ENCODE measurements around the gene ALDH4A1.

The ALDH4A1 gene

GRCh38 chr1:18902523-18903290 is at the start of gene ALDH4A1:
ALDH4A1 (minus strand) TSS chr1:18902555; CDS start chr1:18902523, 32 bp downstream.
- DNase-seq (ENCODE audit: low spot score), result peak; percentile 100

DNA sequence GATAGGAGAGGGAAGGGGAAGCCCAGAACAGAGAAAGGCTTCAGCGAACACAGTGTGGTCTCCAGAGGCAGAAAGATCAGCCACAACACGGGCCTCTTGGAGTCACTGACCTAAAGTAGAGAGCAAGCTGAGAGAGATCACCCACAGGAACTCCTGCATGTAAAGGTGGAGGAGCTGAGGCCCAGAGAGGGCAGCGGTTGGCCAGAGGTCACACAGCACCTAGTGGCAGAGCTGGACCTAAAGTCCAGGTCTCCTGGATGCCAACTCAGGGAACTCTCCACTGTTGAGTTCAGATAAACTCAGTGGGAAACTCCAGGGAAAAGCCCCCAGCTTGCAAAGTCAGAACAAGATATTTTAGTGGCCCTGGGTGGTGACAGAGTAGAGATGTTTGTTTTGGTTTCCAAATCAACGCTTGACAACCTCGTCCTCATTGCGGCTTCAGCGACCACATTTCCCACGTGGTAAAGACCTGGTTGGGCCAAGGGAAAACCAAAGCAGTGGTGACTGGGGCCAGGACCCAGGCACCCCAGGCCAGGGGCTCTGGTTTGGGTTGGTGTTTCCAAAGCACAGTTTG is 49.5 kb upstream of the ALDH4A1 start:
- DNase-seq (ENCODE audit: low spot score), result peak; percentile 70

DNA sequence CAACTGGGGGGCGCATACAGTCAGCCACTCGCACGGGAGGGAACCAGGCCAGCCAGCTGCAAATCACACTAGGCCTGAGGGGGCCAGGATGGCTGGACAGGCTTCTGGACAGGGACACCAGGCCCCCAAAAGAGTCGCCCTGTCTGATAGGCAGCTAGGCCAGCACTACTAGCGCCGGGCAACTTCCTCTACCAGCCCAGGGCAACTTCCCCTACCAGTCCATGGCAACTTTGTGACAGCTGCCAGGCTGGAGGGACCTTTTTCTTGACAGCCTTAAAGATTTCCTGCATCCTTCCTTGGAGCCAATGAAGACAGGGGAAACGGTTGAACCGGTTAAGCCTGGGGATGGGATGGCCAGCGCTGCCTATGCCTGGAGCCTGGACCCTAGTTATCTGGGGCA is 49.1 kb upstream of the ALDH4A1 start:
- DNase-seq (ENCODE audit: low spot score), result no peak

- DNase-seq (ENCODE audit: low spot score), result no peak
Measured at GRCh38 chr1:18950401-18951026, 48.2 kb upstream of the ALDH4A1 start.

GRCh38 chr1:18949686-18950400 is 47.5 kb upstream of the ALDH4A1 start:
- DNase-seq (ENCODE audit: low spot score), result peak; percentile 85

DNA sequence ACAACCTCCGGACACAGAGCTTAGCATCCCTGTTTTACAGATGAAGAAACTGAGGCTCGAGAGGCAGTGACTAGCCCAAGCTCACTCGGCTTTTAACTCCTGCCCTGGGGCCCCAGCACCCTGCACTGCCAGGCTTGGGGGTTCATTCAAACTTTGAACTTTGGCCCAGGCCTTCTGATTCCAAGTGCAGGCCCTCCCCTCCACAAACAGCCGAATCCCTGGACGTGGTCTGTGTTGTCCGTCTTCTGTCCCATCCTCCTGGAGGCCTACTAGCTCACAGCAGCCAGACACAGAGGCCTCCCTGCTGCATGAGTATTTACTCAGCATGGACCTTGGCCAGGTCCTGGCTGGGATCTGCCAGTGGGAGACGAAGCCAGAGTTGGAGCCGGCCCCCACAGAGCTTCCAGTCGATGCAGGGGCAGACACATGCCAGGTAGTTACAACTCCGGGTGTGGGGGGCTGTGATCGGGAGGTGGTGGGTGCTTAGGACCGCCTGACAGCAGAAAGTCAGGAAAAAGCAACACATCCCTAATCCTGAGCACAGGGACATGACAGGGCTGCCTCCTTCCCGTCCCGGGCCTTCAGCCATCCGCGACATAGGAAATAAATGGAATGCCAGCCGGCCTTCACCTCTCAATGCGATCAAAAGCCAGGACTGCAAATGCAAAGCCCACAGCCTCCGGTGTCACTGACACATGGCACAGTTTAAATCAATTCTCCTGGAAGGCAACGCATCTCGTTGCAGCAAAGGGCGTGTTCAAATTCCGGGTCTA is 46.7 kb upstream of the ALDH4A1 start:
- DNase-seq (ENCODE audit: low spot score), result peak; percentile 76

GRCh38 chr1:18948048-18948912 is 45.9 kb upstream of the ALDH4A1 start:
- DNase-seq (ENCODE audit: low spot score), result no peak

- no peak for DNase-seq (ENCODE audit: low spot score)
Measured at GRCh38 chr1:18947570-18947969, 45.2 kb upstream of the ALDH4A1 start.

DNA sequence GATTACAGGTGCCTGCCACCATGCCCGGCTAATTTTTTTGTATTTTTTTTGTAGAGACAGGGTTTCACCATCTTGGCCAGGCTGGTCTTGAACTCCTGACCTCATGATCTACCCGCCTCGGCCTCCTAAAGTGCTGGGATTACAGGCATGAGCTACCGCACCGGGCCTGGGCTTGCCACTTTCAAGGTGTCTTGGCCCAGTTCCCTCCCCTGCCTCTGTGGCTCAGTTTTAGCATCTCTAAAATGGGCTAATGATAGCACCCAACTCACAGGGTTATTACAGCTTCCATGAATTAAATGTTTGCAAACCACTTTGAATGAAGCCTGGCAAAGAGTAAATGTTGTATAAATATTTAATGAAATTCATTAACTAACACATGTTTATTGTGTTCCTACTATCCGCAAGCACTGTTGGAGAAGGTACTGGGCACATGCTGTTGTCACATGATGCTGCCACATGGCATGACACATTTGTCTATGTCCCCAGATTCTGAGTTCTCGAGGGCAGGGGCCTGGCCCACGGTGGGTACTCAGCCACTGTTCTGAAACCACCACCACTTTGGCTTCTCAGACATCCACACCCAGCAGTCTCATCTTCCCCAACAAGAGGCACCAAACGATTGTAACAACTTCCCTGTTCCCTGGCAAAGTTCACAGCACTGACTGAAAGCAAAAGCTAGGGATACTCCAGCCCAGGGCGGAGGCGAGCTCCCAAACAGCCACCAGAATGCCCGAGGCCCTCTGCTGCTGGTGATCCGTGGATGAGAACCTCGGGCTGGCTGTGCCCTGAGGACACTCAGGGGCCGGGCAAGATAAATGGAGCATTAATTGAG is 44.4 kb upstream of the ALDH4A1 start:
- no peak for DNase-seq (ENCODE audit: low spot score)

DNA sequence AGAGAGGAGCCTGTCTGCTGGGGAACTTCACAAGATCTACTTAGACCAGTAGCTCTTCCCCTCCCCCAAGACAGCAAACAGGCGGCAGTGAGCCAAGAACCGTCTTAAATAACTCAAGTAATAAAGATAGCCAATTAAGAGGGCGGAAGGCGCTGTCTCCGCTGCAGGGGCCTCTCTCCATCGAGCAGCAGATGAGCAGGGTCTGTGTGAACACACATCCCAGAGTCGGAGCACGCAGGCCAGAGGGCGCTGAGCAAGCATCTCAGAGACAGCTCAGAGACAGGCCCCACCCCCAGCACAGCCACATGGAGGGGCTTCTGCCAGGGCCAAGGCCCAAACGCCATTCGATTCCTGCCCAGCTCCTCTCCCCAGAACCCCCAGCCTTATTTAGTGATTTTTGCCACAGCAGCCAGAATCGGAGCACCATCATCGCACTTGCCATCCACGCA is 43.1 kb upstream of the ALDH4A1 start:
- no peak for DNase-seq (ENCODE audit: low spot score)

DNA sequence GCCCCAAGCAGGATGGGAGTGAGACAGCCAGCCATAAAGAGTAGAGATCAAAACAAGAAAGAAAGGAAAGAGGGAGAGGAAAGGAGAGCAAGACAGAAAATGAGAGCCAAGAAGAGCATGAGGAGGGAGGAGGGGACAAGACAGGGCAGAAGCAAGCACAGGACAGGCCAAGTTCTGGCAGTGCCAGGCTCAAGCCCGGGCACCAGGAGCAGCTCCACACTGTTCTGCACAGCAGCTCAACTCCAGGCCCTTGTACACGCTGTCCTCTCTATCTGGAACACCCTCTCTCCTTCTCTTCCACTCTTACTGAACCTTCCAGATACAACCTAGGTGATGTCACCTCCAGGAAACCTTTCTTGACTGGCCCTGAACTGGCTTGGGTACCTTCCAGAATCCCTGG is 42.5 kb upstream of the ALDH4A1 start:
- no peak for DNase-seq (ENCODE audit: low spot score)

DNA sequence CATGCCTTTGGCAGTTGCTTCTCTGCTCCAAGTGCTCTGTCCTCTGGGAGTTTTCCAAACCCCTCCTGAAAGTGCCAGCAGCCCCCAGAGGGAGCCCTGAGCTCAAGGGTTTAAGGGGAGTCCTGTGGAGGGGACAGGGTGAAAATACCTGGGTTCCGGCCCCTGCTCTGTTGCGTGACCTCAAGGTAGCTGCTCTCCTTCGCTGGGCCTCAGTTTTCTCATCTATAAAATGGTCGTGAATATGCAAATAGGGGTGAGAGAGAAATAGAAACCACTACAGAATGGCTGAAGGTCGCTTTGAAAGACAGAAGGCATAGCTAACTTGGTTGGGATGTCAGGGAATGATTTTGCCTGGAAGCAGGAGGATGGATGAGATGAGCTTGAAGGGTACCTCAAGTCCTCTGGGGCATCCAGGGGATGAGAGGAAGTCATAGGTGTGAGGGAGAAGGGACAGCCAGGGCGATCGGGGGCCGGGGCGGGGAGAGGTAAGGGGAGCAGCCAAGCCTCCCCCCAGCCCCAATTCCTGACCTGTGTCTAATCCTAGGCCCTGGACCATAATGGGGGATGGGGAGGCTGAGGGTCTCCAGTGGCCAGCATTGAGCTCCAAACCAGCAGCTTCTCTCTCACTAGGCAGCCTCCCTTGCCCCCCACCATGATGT is 41.7 kb upstream of the ALDH4A1 start:
- DNase-seq (ENCODE audit: low spot score), result no peak

- no peak for DNase-seq (ENCODE audit: low spot score)
Measured at GRCh38 chr1:18943162-18943561, 40.8 kb upstream of the ALDH4A1 start.

GRCh38 chr1:18942340-18942739 is 40.0 kb upstream of the ALDH4A1 start:
- DNase-seq (ENCODE audit: low spot score), result no peak

GRCh38 chr1:18941221-18942141 is 39.1 kb upstream of the ALDH4A1 start:
- no peak for DNase-seq (ENCODE audit: low spot score)

- no peak for DNase-seq (ENCODE audit: low spot score)
Measured at GRCh38 chr1:18940303-18941020, 38.1 kb upstream of the ALDH4A1 start.

Data from hepatic stellate cell (primary cell).